ENCODE measurements around the gene MBP. TPM values are rescaled to one million over a fixed set of nuclear protein-coding genes. Genes with fewer than 3 reads are reported as not detected.

The MBP gene
- 28.8 TPM for polyA plus RNA-seq
- long read RNA-seq, donor 1, full-length matches to known transcripts, result 4 of 4 reads
- long read RNA-seq, donor 1, partial matches to known transcripts, result 0 of 4 reads
- long read RNA-seq, donor 1, other reads (novel, unspliced or antisense), result 0 of 4 reads
- long read RNA-seq, donor 2, full-length matches to known transcripts, result 14 of 14 reads
- long read RNA-seq, donor 2, partial matches to known transcripts, result 0 of 14 reads
- long read RNA-seq, donor 2, other reads (novel, unspliced or antisense), result 0 of 14 reads
- long read RNA-seq, donor 3, result 0 reads
- long read RNA-seq, donor 4, full-length matches to known transcripts, result 5 of 5 reads
- long read RNA-seq, donor 4, partial matches to known transcripts, result 0 of 5 reads
- long read RNA-seq, donor 4, other reads (novel, unspliced or antisense), result 0 of 5 reads
- long read RNA-seq, donor 5, full-length matches to known transcripts, result 9 of 9 reads
- long read RNA-seq, donor 5, partial matches to known transcripts, result 0 of 9 reads
- long read RNA-seq, donor 5, other reads (novel, unspliced or antisense), result 0 of 9 reads
- long read RNA-seq, donor 6, full-length matches to known transcripts, result 10 of 19 reads
- long read RNA-seq, donor 6, partial matches to known transcripts, result 9 of 19 reads
- long read RNA-seq, donor 6, other reads (novel, unspliced or antisense), result 0 of 19 reads
- long read RNA-seq, donor 7, full-length matches to known transcripts, result 9 of 9 reads
- long read RNA-seq, donor 7, partial matches to known transcripts, result 0 of 9 reads
- long read RNA-seq, donor 7, other reads (novel, unspliced or antisense), result 0 of 9 reads
- long read RNA-seq, donor 8, full-length matches to known transcripts, result 13 of 13 reads
- long read RNA-seq, donor 8, partial matches to known transcripts, result 0 of 13 reads
- long read RNA-seq, donor 8, other reads (novel, unspliced or antisense), result 0 of 13 reads
- long read RNA-seq, donor 9, full-length matches to known transcripts, result 8 of 8 reads
- long read RNA-seq, donor 9, partial matches to known transcripts, result 0 of 8 reads
- long read RNA-seq, donor 9, other reads (novel, unspliced or antisense), result 0 of 8 reads
- long read RNA-seq, donor 10, full-length matches to known transcripts, result 10 of 10 reads
- long read RNA-seq, donor 10, partial matches to known transcripts, result 0 of 10 reads
- long read RNA-seq, donor 10, other reads (novel, unspliced or antisense), result 0 of 10 reads
- long read RNA-seq, donor 11, full-length matches to known transcripts, result 12 of 12 reads
- long read RNA-seq, donor 11, partial matches to known transcripts, result 0 of 12 reads
- long read RNA-seq, donor 11, other reads (novel, unspliced or antisense), result 0 of 12 reads

DNA sequence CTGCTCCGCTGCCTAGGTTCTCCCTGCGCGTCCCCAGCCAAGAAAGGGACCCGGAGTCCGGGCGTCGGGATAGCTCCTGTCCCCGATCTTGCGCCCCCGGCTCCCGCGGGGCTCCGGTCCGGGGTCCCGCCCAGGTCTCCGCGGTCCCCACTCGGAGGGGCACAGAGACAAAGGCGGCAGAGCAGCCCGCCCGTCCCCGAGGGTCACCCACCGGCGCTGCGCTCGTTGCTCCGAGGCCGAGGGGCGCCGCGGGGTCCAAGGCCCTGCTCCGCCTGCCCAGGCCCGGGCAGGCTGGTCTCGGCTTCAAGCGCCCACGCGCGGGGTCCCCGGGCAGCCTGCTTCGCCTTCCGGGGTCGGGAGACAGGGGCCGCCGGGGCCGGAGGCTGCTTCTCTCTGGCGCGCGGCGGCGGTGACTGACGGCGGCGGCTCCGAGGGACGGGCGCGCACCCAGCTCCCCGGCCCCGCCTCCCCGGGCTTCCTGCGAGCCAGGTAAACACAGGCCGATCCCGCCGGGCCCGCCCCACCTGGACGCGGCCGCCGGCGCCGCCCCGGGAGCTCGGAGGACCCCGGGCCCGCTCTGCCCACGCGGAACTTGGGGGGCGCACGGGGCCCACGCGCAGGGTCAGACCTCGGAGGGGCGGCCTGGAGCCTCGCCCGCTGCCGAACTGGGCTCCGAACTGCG lies at the start of gene MBP:
Gene MBP, minus strand, starts transcription at position 415 of the 682 bp plus-strand sequence. CDS start 27,522 bp downstream, outside the sequence.
- WGBS (ENCODE audit: insufficient coverage, low lambda C conversion rate), result no CpG with 5 or more reads among the region's 88 CpGs
- Histone ChIP-seq H3K27me3 (ENCODE audit: control insufficient read depth, insufficient read depth, low read length) (peaks cover 2% of the 10 kb centered on the region), H3K27ac (ENCODE audit: low read length) (peak within 1 kb of the TSS; percentile 92), H3K36me3 (ENCODE audit: control insufficient read depth, insufficient read depth, low read length) (no peaks in the 10 kb centered on the region), H3K4me1 (ENCODE audit: control insufficient read depth, insufficient read depth, low read length) (peaks cover 17% of the 10 kb centered on the region), H3K4me3 (ENCODE audit: low read length) (peak within 1 kb of the TSS; percentile 76), H3K9me3 (ENCODE audit: control insufficient read depth, low read depth, low read length) (no peaks in the 10 kb centered on the region)
- DNase-seq, result peak; percentile 70 to 90

DNA sequence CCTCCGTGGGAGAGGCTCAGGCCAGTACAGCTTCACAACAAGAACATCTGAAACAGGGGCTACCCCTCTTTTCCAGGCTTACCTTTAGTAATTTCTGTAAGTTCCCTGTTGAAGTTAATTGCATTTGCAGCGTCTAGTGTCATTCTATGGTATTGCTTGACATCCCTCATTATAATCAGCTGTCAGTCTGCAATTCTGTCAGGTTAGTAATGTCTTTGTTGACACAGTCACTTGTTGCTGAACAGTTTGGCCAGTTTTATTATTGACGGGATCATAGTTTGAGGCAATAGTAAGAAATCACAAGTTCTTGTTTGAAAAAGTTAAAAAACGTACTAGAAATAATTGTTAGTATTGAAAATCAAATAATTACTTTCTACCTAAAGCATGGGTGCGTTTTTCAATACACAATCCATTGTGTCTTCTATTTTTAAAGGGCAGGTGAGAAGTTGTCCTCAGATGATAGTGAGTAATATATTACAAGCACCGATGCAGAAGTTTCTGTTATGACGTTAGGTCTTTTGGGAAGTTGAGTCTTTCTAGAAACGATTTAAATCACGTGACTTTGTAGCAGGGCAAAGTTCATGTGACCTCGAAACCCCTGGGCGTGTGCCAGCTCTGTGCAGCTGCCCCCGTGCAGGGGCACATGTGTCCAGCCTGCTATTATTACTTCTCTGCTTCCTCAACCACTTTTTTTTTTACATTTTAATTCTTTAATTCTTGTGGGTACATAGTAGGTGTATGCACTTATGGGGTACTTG lies 49.5 kb upstream of the MBP start:
- DNase-seq, result no peak
- Histone ChIP-seq H3K27ac (ENCODE audit: low read length) (no peak overlapping the region), H3K4me1 (ENCODE audit: control insufficient read depth, insufficient read depth, low read length) (no peaks in the 10 kb centered on the region), H3K36me3 (ENCODE audit: control insufficient read depth, insufficient read depth, low read length) (no peaks in the 10 kb centered on the region), H3K9me3 (ENCODE audit: control insufficient read depth, low read depth, low read length) (no peaks in the 10 kb centered on the region), H3K4me3 (ENCODE audit: low read length) (no peak overlapping the region), H3K27me3 (ENCODE audit: control insufficient read depth, insufficient read depth, low read length) (peaks cover 2% of the 10 kb centered on the region)
- WGBS (ENCODE audit: insufficient coverage, low lambda C conversion rate), result 70% methylated on average over 2 of the region's 12 CpGs

DNA sequence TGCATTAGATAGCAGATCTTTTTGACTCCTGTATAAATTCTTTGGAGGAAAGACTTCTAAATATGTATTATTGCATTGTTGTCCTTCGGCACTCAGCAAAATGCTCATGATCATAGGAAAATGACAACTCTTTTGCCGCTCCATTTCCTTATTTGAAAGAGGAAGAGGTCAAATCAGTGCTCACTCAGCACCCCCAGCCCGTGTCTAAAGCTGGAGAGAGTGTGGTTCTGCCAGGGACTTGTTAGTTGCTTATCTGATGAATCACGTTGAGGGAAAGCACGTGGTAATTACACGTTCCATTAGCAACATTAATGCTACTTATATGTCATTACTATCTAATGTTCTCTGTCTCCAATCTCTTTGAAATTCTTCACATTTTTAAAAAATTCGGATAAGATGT lies 46.0 kb upstream of the MBP start:
- Histone ChIP-seq H3K27me3 (ENCODE audit: control insufficient read depth, insufficient read depth, low read length) (peaks cover 2% of the 10 kb centered on the region), H3K4me3 (ENCODE audit: low read length) (no peak overlapping the region), H3K4me1 (ENCODE audit: control insufficient read depth, insufficient read depth, low read length) (no peaks in the 10 kb centered on the region), H3K9me3 (ENCODE audit: control insufficient read depth, low read depth, low read length) (no peaks in the 10 kb centered on the region), H3K27ac (ENCODE audit: low read length) (no peak overlapping the region), H3K36me3 (ENCODE audit: control insufficient read depth, insufficient read depth, low read length) (no peaks in the 10 kb centered on the region)
- no peak for DNase-seq
- 79% methylated on average over 2 of the region's 7 CpGs for WGBS (ENCODE audit: insufficient coverage, low lambda C conversion rate)

DNA sequence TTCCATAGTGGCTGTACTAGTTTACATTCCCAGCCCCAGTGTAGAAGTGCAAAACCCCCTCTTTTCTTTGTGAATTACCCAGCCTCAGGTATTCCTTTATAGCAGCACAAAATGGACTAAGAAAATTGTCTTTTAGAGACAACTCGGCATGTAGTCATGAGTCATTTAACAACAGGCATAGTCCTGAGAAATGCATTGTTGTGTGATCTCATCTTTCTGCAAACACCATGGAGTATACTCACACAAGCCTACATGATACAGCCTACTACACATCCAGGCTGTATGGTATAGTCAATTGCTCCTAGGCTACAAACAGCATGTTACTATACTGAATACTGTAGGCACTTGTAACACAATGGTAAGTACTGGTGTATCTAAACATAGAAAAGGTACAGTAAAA lies 44.4 kb upstream of the MBP start:
- Histone ChIP-seq H3K27me3 (ENCODE audit: control insufficient read depth, insufficient read depth, low read length) (peaks cover 2% of the 10 kb centered on the region), H3K36me3 (ENCODE audit: control insufficient read depth, insufficient read depth, low read length) (no peaks in the 10 kb centered on the region), H3K4me1 (ENCODE audit: control insufficient read depth, insufficient read depth, low read length) (no peaks in the 10 kb centered on the region), H3K27ac (ENCODE audit: low read length) (no peak overlapping the region), H3K9me3 (ENCODE audit: control insufficient read depth, low read depth, low read length) (no peaks in the 10 kb centered on the region), H3K4me3 (ENCODE audit: low read length) (no peak overlapping the region)
- DNase-seq, result no peak
- no CpG with 5 or more reads among the region's 1 CpG for WGBS (ENCODE audit: insufficient coverage, low lambda C conversion rate)

DNA sequence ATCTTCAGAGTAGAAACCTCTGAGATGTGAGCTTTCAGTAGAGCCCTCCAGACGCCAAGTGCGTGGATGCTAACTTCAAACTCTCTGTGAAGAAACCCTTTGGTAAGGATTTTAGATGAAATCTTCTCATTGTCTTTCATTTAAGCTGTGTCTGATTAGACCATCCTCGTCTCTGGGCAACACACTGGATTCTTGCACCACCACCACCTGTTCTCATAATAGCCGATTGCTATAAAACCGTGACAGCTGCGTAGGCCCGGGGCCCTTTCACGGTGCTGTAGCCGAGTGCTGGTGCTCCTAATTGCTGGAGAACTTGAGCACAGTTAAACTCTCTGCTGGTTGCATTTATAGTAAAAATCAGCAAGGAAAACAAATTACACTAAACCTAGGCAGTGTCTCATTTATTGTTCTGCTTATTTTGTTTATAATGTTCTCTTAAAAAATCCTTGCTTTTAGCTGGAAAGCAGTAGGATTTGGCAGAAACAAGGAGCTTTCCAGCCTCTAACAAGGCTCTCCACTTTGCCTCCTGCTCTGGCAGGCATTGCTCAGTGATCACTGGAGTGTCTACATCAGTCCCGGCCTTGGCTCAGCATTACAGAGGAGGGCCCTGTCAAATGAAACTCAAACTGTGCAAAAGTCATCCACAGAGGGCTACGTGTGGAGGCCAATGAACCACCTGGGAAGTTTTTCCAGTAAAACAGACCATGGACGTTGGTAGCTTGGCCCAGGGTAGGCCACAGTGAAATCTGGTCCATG lies 40.9 kb upstream of the MBP start:
- DNase-seq, result no peak
- no peaks in the 10 kb centered on the region for H3K36me3 ChIP-seq (ENCODE audit: control insufficient read depth, insufficient read depth, low read length)
- no peaks in the 10 kb centered on the region for H3K9me3 ChIP-seq (ENCODE audit: control insufficient read depth, low read depth, low read length)
- no peaks in the 10 kb centered on the region for H3K27me3 ChIP-seq (ENCODE audit: control insufficient read depth, insufficient read depth, low read length)
- no peak overlapping the region for H3K4me3 ChIP-seq (ENCODE audit: low read length)
- WGBS (ENCODE audit: insufficient coverage, low lambda C conversion rate), result 77% methylated on average over 5 of the region's 12 CpGs
- H3K27ac ChIP-seq (ENCODE audit: low read length), result no peak overlapping the region
- H3K4me1 ChIP-seq (ENCODE audit: control insufficient read depth, insufficient read depth, low read length), result no peaks in the 10 kb centered on the region

DNA sequence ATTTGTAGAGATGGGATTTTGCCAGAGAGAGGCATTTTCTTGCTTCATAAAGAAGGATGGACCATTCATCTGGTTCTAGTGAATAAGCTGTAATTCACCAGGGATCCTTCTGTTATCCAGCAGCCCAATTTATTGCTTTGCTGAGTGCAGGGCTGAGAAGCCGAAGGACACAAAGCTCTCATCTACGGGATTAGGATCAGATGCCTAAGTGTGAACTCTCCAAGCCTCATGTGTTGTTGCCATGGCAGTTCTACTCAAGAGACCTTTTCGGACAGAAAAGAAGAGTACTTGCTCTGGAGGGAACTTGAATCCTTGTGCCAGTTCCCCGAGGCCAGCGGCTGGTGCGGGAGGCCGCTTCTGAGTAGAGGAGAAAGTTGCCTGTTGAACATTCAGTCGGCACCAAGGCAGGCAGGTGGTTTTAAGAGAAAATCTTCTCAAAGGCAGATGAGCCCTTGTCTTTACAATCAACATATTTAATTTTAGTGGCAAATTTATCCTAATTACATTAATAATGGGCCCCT lies 38.4 kb upstream of the MBP start:
- WGBS (ENCODE audit: insufficient coverage, low lambda C conversion rate), result 70% methylated on average over 4 of the region's 8 CpGs
- H3K4me3 ChIP-seq (ENCODE audit: low read length), result no peak overlapping the region

DNA sequence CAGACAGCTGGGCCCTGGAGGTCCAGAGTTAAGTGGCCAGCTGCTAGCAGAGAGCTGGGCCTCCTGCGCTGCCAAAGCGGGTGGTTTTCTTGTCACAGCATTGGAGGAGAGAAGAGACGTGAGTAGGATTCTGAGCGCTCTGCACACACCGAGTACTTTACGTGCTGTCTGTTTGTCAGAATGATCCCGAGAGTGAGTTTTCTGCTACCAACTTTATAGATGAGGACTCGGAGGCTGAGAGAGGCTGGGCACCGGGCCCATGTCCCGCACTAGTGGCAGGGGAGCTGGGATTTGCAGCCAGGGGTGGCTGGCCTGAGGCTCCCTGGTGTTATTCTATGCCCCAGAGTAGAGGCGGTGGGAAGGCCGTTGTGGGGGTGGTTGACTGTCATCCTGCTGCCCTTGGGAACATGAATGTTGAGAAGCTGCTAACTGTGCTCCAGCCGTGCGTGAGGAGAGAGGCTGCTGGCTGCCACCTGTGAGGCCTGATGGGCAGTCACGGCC lies 36.3 kb upstream of the MBP start:
- H3K9me3 ChIP-seq (ENCODE audit: control insufficient read depth, low read depth, low read length), result no peaks in the 10 kb centered on the region
- DNase-seq, result no peak
- H3K27me3 ChIP-seq (ENCODE audit: control insufficient read depth, insufficient read depth, low read length), result peaks cover 12% of the 10 kb centered on the region
- no peak overlapping the region for H3K27ac ChIP-seq (ENCODE audit: low read length)
- WGBS (ENCODE audit: insufficient coverage, low lambda C conversion rate), result no CpG with 5 or more reads among the region's 15 CpGs
- no peaks in the 10 kb centered on the region for H3K4me1 ChIP-seq (ENCODE audit: control insufficient read depth, insufficient read depth, low read length)
- H3K36me3 ChIP-seq (ENCODE audit: control insufficient read depth, insufficient read depth, low read length), result no peaks in the 10 kb centered on the region
- no peak overlapping the region for H3K4me3 ChIP-seq (ENCODE audit: low read length)

More for the DNA sequence above, 38.4 kb upstream of the MBP start:
- no peak overlapping the region for H3K27ac ChIP-seq (ENCODE audit: low read length)
- H3K27me3 ChIP-seq (ENCODE audit: control insufficient read depth, insufficient read depth, low read length), result peaks cover 1% of the 10 kb centered on the region
- H3K9me3 ChIP-seq (ENCODE audit: control insufficient read depth, low read depth, low read length), result no peaks in the 10 kb centered on the region
- no peak for DNase-seq
- H3K4me1 ChIP-seq (ENCODE audit: control insufficient read depth, insufficient read depth, low read length), result no peaks in the 10 kb centered on the region
- no peaks in the 10 kb centered on the region for H3K36me3 ChIP-seq (ENCODE audit: control insufficient read depth, insufficient read depth, low read length)

DNA sequence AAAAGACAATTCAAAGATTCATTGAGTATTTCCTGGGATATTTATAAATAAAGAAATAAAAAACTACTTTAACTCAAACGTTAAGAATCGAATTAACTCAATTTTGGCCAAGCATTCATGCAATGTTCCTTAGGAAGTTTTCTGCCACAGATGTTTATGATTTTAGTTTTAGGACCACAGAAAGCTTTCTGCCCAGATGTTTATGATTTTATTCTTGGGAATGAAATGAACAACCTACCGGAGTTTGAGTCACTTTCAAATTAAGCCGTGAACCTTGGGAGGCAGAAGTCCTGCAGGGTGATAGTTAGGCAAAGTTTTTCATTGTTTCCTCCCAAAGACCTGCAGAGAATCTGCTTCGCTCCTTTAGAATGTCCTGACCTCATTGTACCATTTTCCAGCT lies 34.7 kb upstream of the MBP start:
- WGBS (ENCODE audit: insufficient coverage, low lambda C conversion rate), result 100% methylated on average over 1 of the region's 5 CpGs
- peaks cover 15% of the 10 kb centered on the region for H3K27me3 ChIP-seq (ENCODE audit: control insufficient read depth, insufficient read depth, low read length)
- H3K4me1 ChIP-seq (ENCODE audit: control insufficient read depth, insufficient read depth, low read length), result no peaks in the 10 kb centered on the region
- H3K9me3 ChIP-seq (ENCODE audit: control insufficient read depth, low read depth, low read length), result no peaks in the 10 kb centered on the region
- H3K4me3 ChIP-seq (ENCODE audit: low read length), result no peak overlapping the region
- no peak overlapping the region for H3K27ac ChIP-seq (ENCODE audit: low read length)
- H3K36me3 ChIP-seq (ENCODE audit: control insufficient read depth, insufficient read depth, low read length), result no peaks in the 10 kb centered on the region
- no peak for DNase-seq

Measured in large intestine (tissue), 12 donors.